HepG2 (cell line): Measurements from ENCODE around the gene SLC2A2. TPM values are rescaled to one million over a fixed set of nuclear protein-coding genes. Genes with fewer than 3 reads are reported as not detected.

ENCODE experiments used
- ARNT ChIP-seq: fragments of 450-650 bp; IDR thresholded peaks from 2 replicates; pipeline ENCODE4 v1.6.1; 2017
- ERF ChIP-seq: IDR thresholded peaks from 2 replicates; pipeline ENCODE4 v1.6.1; 2018; ENCODE audit warnings: missing biosample characterization, missing genetic modification reagents
- FOXK1 ChIP-seq: sonication (generic); formaldehyde crosslinking; IDR thresholded peaks from 2 replicates; pipeline ENCODE4 v1.4.0; 2020; ENCODE audit warnings: low read depth, missing genetic modification reagents, borderline replicate concordance
- GFI1 ChIP-seq: sonication (generic); formaldehyde crosslinking; IDR thresholded peaks from 2 replicates; pipeline ENCODE4 v1.5.0; 2020; ENCODE audit warnings: missing genetic modification reagents, mild to moderate bottlenecking, borderline replicate concordance
- IRF2 ChIP-seq: IDR thresholded peaks from 2 replicates; pipeline ENCODE4 v1.6.1; 2018; ENCODE audit warnings: missing genetic modification reagents, missing compliant biosample characterization
- ISL2 ChIP-seq: sonication (generic); formaldehyde crosslinking; IDR thresholded peaks from 2 replicates; pipeline ENCODE4 v1.5.0; 2020; ENCODE audit warnings: missing genetic modification reagents
- KMT2A ChIP-seq: sonication (generic); formaldehyde crosslinking; IDR thresholded peaks from 2 replicates; pipeline ENCODE4 v1.4.0; 2020; ENCODE audit warnings: missing genetic modification reagents
- MED1 ChIP-seq: sonication (generic); formaldehyde crosslinking; IDR thresholded peaks from 2 replicates; pipeline ENCODE4 v1.4.0; 2020; ENCODE audit warnings: missing genetic modification reagents
- MIER3 ChIP-seq: IDR thresholded peaks from 2 replicates; pipeline ENCODE4 v1.6.1; 2016; ENCODE audit warnings: missing compliant biosample characterization, borderline replicate concordance
- MXD1 ChIP-seq: sonication (generic); formaldehyde crosslinking; IDR thresholded peaks from 2 replicates; pipeline ENCODE4 v1.4.0; 2020; ENCODE audit warnings: mild to moderate bottlenecking, missing genetic modification reagents
- RAD21 ChIP-seq: fragments of 450-650 bp; formaldehyde crosslinking; IDR thresholded peaks from 2 replicates; pipeline ENCODE4 v1.5.0; 2020; ENCODE audit warnings: mild to moderate bottlenecking
- SPEN ChIP-seq: sonication (generic); formaldehyde crosslinking; IDR thresholded peaks from 2 replicates; pipeline ENCODE4 v1.5.1; 2020; ENCODE audit warnings: low read depth, mild to moderate bottlenecking, missing genetic modification reagents
- TAF15 ChIP-seq: fragments of 200-400 bp; formaldehyde crosslinking; IDR thresholded peaks from one replicate; pipeline ENCODE4 v1.6.1; 2018; ENCODE audit warnings: mild to moderate bottlenecking, low read depth, low read length; ENCODE audit not compliant: poor library complexity, severe bottlenecking
- TARDBP ChIP-seq: sonication (generic); formaldehyde crosslinking; IDR thresholded peaks from 2 replicates; pipeline ENCODE4 v1.8.0; 2022; ENCODE audit warnings: mild to moderate bottlenecking, missing genetic modification reagents
- TCF7 ChIP-seq: sonication (generic); IDR thresholded peaks from 2 replicates; pipeline ENCODE4 v1.6.1; 2016; ENCODE audit warnings: antibody characterized with exemption, low read depth
- ZBTB38 ChIP-seq: sonication (generic); formaldehyde crosslinking; IDR thresholded peaks from 2 replicates; pipeline ENCODE4 v1.5.1; 2020; ENCODE audit warnings: mild to moderate bottlenecking, missing genetic modification reagents
- ZKSCAN5 ChIP-seq: sonication (generic); formaldehyde crosslinking; IDR thresholded peaks from 2 replicates; pipeline ENCODE4 v1.5.1; 2020; ENCODE audit warnings: mild to moderate bottlenecking, missing genetic modification reagents
- ZNF234 ChIP-seq: sonication (generic); formaldehyde crosslinking; conservative IDR thresholded peaks from 2 replicates; pipeline ENCODE4 v1.5.1; 2020; ENCODE audit warnings: mild to moderate bottlenecking, missing genetic modification reagents
- ZNF335 ChIP-seq: sonication (generic); formaldehyde crosslinking; IDR thresholded peaks from 2 replicates; pipeline ENCODE4 v1.4.0; 2020; ENCODE audit warnings: missing genetic modification reagents
- ZNF766 ChIP-seq: sonication (generic); formaldehyde crosslinking; IDR thresholded peaks from 2 replicates; pipeline ENCODE4 v1.5.0; 2020; ENCODE audit warnings: missing genetic modification reagents, borderline replicate concordance
- ZNF780A ChIP-seq: sonication (generic); formaldehyde crosslinking; IDR thresholded peaks from 2 replicates; pipeline ENCODE4 v1.8.0; 2022; ENCODE audit warnings: mild to moderate bottlenecking, missing genetic modification reagents, moderate library complexity
- ZNF782 ChIP-seq: sonication (generic); formaldehyde crosslinking; IDR thresholded peaks from 2 replicates; pipeline ENCODE4 v1.4.0; 2020; ENCODE audit warnings: missing genetic modification reagents, mild to moderate bottlenecking, borderline replicate concordance
- ZNF878 ChIP-seq: sonication (generic); formaldehyde crosslinking; IDR thresholded peaks from 2 replicates; pipeline ENCODE4 v1.8.1; 2023; ENCODE audit warnings: mild to moderate bottlenecking, missing genetic modification reagents, moderate library complexity
- ZNF879 ChIP-seq: sonication (generic); formaldehyde crosslinking; IDR thresholded peaks from 2 replicates; pipeline ENCODE4 v1.8.1; 2023; ENCODE audit warnings: missing genetic modification reagents
- ZSCAN21 ChIP-seq: sonication (generic); formaldehyde crosslinking; IDR thresholded peaks from 2 replicates; pipeline ENCODE4 v1.8.0; 2022; ENCODE audit warnings: mild to moderate bottlenecking, missing genetic modification reagents, moderate library complexity, borderline replicate concordance
- polyA plus RNA-seq, 8 experiments: library from polyadenylated mRNA; depleted of rRNA in 3 of 8; stranded (reverse) in 7 of 8; unstranded in 1 of 8; fragments of >200 nt; fragmentation: Illumina TruSeq in 4 of 8; extraction: Trizol in 4 of 8; gene quantifications; 2 replicates each; pipeline versions ENCODE4 v1.2.1 to v1.2.3, GENCODE V29; 2011 to 2016; ENCODE audit warnings: low read depth in 4 of 8, missing spikeins in 1 of 8, mixed read lengths in 1 of 8; ENCODE audit not compliant: insufficient read depth in 1 of 8
- total RNA-seq, 5 experiments: library from RNA; depleted of rRNA; stranded (reverse); fragments of >200 nt; fragmentation: Illumina TruSeq; extraction: Trizol; gene quantifications; 2 replicates each; pipeline ENCODE4 v1.2.3, GENCODE V29; 2016; ENCODE audit warnings: low read depth in 1 of 5
- TF ChIP-seq, protein P1 (sequence below): sonication (generic); formaldehyde crosslinking; IDR thresholded peaks from 2 replicates; pipeline ENCODE4 v1.4.0; 2020; ENCODE audit warnings: mild to moderate bottlenecking, missing genetic modification reagents, borderline replicate concordance

Gene SLC2A2
- total and polyA plus RNA-seq, 2 of the 13 experiments (the other 11 are each of a cell fraction or from before 2014, with no cell fraction given) = 19.5 to 23.2 TPM

DNA sequence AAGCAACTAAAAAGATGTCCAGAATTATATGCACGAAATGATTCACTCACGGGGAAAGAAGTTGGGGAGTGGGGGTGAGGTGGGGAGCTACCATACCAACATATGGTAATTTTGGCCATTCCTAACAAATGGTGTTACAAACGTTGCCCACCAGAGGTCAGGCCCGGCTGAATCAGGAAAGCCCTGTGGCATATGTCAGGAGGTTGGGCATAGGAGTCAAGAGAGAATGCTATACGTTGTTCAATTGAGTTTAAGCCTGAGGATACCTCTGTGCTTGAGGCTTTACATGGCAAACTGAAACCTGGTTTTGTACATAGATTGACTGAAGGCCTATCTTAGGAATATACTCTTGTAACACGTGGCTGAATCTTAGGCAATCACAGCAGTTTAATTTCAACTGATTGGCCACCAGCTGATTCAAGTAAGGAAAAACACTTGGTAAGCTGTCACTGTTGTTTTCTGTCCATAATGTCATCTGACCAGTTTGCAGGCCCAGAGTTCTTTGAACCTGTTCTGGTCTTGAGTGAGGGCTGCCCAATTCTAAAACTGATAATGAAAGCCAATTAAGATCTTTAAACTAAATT is 23.4 kb upstream of the SLC2A2 start (continued):
- TF ChIP-seq ZNF782 (CRISPR knock-in tag) (no peak), MXD1 (CRISPR knock-in tag) (no peak), TCF7 (no peak), ZNF879 (CRISPR knock-in tag) (no peak), ZKSCAN5 (CRISPR knock-in tag) (no peak), ISL2 (no peak), KMT2A (CRISPR knock-in tag) (0 out of 2 replicates have a peak, but pooled peaks have one; percentile 14), ZNF780A (CRISPR knock-in tag) (no peak), GFI1 (CRISPR knock-in tag) (no peak), ZSCAN21 (CRISPR knock-in tag) (no peak), TAF15 (no peak), RAD21 (CRISPR knock-in tag) (peak; percentile 70), ERF (CRISPR knock-in tag) (0 out of 2 replicates have a peak, but pooled peaks have one; percentile 28), ZNF878 (peak; percentile 28; the same call in 1 of the 2 replicates), ZNF766 (no peak), TARDBP (CRISPR knock-in tag) (0 out of 2 replicates have a peak, but pooled peaks have one; percentile 20), SPEN (CRISPR knock-in tag) (no peak), ZNF234 (CRISPR knock-in tag) (no peak), ZNF335 (0 out of 2 replicates have a peak, but pooled peaks have one; percentile 22), ZBTB38 (0 out of 2 replicates have a peak, but pooled peaks have one; percentile 23), MED1 (CRISPR knock-in tag) (peak; percentile 65; the same call in 1 of the 2 replicates), ARNT (no peak), MIER3 (CRISPR knock-in tag) (peak; percentile 34; the same call in 1 of the 2 replicates), FOXK1 (CRISPR knock-in tag) (no peak; the same call in 1 of the 2 replicates), IRF2 (0 out of 2 replicates have a peak, but pooled peaks have one; percentile 34)
- TF ChIP-seq, protein P1, sequence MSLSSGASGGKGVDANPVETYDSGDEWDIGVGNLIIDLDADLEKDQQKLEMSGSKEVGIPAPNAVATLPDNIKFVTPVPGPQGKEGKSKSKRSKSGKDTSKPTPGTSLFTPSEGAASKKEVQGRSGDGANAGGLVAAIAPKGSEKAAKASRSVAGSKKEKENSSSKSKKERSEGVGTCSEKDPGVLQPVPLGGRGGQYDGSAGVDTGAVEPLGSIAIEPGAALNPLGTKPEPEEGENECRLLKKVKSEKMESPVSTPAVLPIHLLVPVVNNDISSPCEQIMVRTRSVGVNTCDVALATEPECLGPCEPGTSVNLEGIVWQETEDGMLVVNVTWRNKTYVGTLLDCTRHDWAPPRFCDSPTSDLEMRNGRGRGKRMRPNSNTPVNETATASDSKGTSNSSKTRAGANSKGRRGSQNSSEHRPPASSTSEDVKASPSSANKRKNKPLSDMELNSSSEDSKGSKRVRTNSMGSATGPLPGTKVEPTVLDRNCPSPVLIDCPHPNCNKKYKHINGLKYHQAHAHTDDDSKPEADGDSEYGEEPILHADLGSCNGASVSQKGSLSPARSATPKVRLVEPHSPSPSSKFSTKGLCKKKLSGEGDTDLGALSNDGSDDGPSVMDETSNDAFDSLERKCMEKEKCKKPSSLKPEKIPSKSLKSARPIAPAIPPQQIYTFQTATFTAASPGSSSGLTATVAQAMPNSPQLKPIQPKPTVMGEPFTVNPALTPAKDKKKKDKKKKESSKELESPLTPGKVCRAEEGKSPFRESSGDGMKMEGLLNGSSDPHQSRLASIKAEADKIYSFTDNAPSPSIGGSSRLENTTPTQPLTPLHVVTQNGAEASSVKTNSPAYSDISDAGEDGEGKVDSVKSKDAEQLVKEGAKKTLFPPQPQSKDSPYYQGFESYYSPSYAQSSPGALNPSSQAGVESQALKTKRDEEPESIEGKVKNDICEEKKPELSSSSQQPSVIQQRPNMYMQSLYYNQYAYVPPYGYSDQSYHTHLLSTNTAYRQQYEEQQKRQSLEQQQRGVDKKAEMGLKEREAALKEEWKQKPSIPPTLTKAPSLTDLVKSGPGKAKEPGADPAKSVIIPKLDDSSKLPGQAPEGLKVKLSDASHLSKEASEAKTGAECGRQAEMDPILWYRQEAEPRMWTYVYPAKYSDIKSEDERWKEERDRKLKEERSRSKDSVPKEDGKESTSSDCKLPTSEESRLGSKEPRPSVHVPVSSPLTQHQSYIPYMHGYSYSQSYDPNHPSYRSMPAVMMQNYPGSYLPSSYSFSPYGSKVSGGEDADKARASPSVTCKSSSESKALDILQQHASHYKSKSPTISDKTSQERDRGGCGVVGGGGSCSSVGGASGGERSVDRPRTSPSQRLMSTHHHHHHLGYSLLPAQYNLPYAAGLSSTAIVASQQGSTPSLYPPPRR (CRISPR knock-in tag) = no peak
